ENCODE measurements around the gene GLO1. TPM values are rescaled to one million over a fixed set of nuclear protein-coding genes. Genes with fewer than 3 reads are reported as not detected.

GLO1 gene
- polyA plus RNA-seq, 10 donors = 99.6 to 150 (median 115) TPM

- DNase-seq = no peak
Observed at GRCh38 chr6:38676236-38676973, 26.5 kb downstream of the GLO1 start.

GRCh38 chr6:38673397-38674165, 29.4 kb downstream of the GLO1 start:
- no peak for DNase-seq

GRCh38 chr6:38671885-38672467, 31.0 kb downstream of the GLO1 start:
- DNase-seq = peak; percentile 21 to 27 (median 27)

GRCh38 chr6:38658418-38659167, 44.4 kb downstream of the GLO1 start:
- DNase-seq = no peak

- no peak for DNase-seq
Observed at GRCh38 chr6:38656896-38657295, 46.0 kb downstream of the GLO1 start.

- no peak for DNase-seq
Observed at GRCh38 chr6:38654263-38654662, 48.7 kb downstream of the GLO1 start.

- no peak for DNase-seq
Observed at GRCh38 chr6:38651121-38651784, 51.7 kb downstream of the GLO1 start.

- no peak for DNase-seq
Observed at GRCh38 chr6:38650207-38650752, 52.7 kb downstream of the GLO1 start.

GRCh38 chr6:38649744-38650143, 53.2 kb downstream of the GLO1 start:
- DNase-seq = no peak

- DNase-seq = no peak
Observed at GRCh38 chr6:38648629-38649028, 54.3 kb downstream of the GLO1 start.

GRCh38 chr6:38646166-38646878, 56.6 kb downstream of the GLO1 start:
- DNase-seq = no peak

GRCh38 chr6:38644951-38645350, 58.0 kb downstream of the GLO1 start:
- no peak for DNase-seq

- DNase-seq = peak in 1 of 3 donors; percentile 35
Observed at GRCh38 chr6:38640216-38640909, 62.6 kb downstream of the GLO1 start.

- DNase-seq = peak; percentile 83 to 98 (median 95)
Observed at GRCh38 chr6:38639498-38640215, 63.3 kb downstream of the GLO1 start, which contains the start of gene BTBD9. Gene BTBD9, minus strand, starts transcription at chr6:38639929.

- DNase-seq = peak in 1 of 3 donors; percentile 16
Observed at GRCh38 chr6:38638941-38639497, 63.9 kb downstream of the GLO1 start.

GRCh38 chr6:38637756-38638155, 65.2 kb downstream of the GLO1 start:
- DNase-seq = no peak

GRCh38 chr6:38636027-38636426, 66.9 kb downstream of the GLO1 start:
- DNase-seq = no peak

GRCh38 chr6:38634518-38634917, 68.4 kb downstream of the GLO1 start:
- DNase-seq = no peak

- DNase-seq = no peak
Observed at GRCh38 chr6:38632490-38632889, 70.5 kb downstream of the GLO1 start.
